ENCODE results near the gene COMP.

GRCh38 chr19:18776288-18776594, 14.9 kb downstream of the COMP start:
- TF ChIP-seq EZH2 (IDR thresholded peaks at IDR 0.05; ENCODE audit: borderline replicate concordance, control insufficient read depth, low read depth, low read length) = no peak
- TF ChIP-seq JUNB (IDR thresholded peaks at IDR 0.05) = no peak
- no peak for TF ChIP-seq ATF7 (IDR thresholded peaks at IDR 0.05; ENCODE audit: low read depth)
- TF ChIP-seq BRCA1 (IDR thresholded peaks at IDR 0.05; ENCODE audit: low read depth, low read length) = no peak
- no peak for TF ChIP-seq SPI1 (IDR thresholded peaks at IDR 0.05; ENCODE audit: borderline replicate concordance, insufficient read depth, low read depth, low read length)
- no peak for TF ChIP-seq ZNF384 (IDR thresholded peaks at IDR 0.05; ENCODE audit: borderline replicate concordance, low read depth, low read length)

All from GM12878 (cell line).